WTC11 (cell line): ENCODE results near the gene TRIM7.

ENCODE experiments used
- CTCF ChIP-seq: fragments of 200-600 bp; IDR thresholded peaks from 2 replicates; pipeline ENCODE4 v1.8.0; 2022; ENCODE audit warnings: antibody characterized with exemption
- EMX1 ChIP-seq: fragments of 250-450 bp; sonication (Bioruptor Pico); IDR thresholded peaks from 2 replicates; pipeline ENCODE4 v1.8.0; 2021; ENCODE audit warnings: mild to moderate bottlenecking
- JUN ChIP-seq: sonication (generic); formaldehyde crosslinking; IDR thresholded peaks from 2 replicates; pipeline ENCODE4 v1.8.0; 2023; ENCODE audit warnings: mild to moderate bottlenecking, missing genetic modification reagents
- MYBL2 ChIP-seq: sonication (generic); formaldehyde crosslinking; IDR thresholded peaks from 2 replicates; pipeline ENCODE4 v1.8.1; 2023; ENCODE audit warnings: mild to moderate bottlenecking, moderate library complexity, missing genetic modification reagents
- TEAD1 ChIP-seq: sonication (generic); formaldehyde crosslinking; IDR thresholded peaks from 2 replicates; pipeline ENCODE4 v1.8.0; 2022; ENCODE audit warnings: mild to moderate bottlenecking, missing genetic modification reagents
- TEAD4 ChIP-seq: sonication (generic); formaldehyde crosslinking; IDR thresholded peaks from 2 replicates; pipeline ENCODE4 v1.8.0; 2022; ENCODE audit warnings: mild to moderate bottlenecking, missing genetic modification reagents
- TP53 ChIP-seq: sonication (generic); formaldehyde crosslinking; IDR thresholded peaks from 2 replicates; pipeline ENCODE4 v1.8.1; 2023; ENCODE audit warnings: mild to moderate bottlenecking, missing genetic modification reagents
- USF1 ChIP-seq: sonication (generic); formaldehyde crosslinking; IDR thresholded peaks from 2 replicates; pipeline ENCODE4 v1.8.0; 2022; ENCODE audit warnings: mild to moderate bottlenecking, missing genetic modification reagents
- ZNF423 ChIP-seq: fragments of 250-450 bp; sonication (Bioruptor Pico); IDR thresholded peaks from 2 replicates; pipeline ENCODE4 v2.1.2; 2022; ENCODE audit warnings: mild to moderate bottlenecking, moderate library complexity

GRCh38 chr5:181186022-181186421 lies 19.0 kb downstream of the TRIM7 start:
- TF ChIP-seq ZNF423, result no peak
- no peak for TF ChIP-seq CTCF
- TF ChIP-seq JUN (CRISPR knock-in tag), result no peak
- no peak for TF ChIP-seq MYBL2 (CRISPR knock-in tag)
- no peak for TF ChIP-seq USF1 (CRISPR knock-in tag)
- no peak for TF ChIP-seq TEAD1
- no peak for TF ChIP-seq TP53 (CRISPR knock-in tag)
- no peak for TF ChIP-seq TEAD4 (CRISPR knock-in tag)
- TF ChIP-seq EMX1, result no peak
